CD4-positive, alpha-beta T cell treated with Interleukin-4 for 4 hours (primary cell): ENCODE data around the gene GSS.
"Not testable (repeated sequence)": the region's sequence is repeated elsewhere in the genome, so short reads cannot be mapped to it uniquely, and the experiment has no call there.

Source experiments
- DNase-seq: peaks from one replicate; pipeline ENCODE4 v3.0.0-alpha.2; 2020

GSS gene

DNA sequence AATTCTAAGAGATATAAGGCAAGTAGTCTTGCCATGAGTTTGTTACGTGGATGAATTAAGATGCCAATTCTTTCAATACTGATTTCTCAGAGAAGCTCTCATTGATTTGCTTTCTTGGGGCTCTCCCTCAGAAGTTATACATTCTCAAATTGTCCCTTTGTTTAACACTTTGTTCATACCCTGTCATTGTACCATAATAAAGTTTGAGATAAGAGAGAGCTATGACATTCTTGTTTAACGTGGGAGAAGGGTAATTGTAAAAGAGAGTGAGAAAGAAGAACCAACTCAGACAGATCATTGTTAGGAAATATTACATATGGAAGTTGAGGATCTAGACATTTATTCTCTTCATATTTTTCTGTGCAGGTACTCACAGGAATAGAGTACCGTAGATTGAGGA lies 60.1 kb downstream of the GSS start:
- no peak for DNase-seq

DNA sequence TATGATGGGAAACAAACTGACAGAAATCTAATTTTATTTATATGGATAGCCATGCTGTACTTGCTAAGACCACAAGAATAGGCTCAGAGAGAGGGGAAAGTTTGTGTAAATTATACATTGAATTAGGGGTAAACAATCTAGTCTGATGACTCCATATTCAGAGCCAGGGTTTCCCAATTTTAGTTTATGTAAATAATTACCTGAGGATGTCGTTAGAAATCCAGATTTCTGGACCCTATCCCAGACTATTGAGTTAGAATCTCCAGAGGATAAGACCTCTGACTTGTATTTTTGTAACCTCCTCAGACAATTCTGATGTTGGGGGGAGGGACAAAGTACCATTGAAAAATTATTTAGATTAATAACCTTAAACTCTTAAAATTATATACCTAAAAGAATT lies 60.9 kb downstream of the GSS start:
- DNase-seq = no peak

DNA sequence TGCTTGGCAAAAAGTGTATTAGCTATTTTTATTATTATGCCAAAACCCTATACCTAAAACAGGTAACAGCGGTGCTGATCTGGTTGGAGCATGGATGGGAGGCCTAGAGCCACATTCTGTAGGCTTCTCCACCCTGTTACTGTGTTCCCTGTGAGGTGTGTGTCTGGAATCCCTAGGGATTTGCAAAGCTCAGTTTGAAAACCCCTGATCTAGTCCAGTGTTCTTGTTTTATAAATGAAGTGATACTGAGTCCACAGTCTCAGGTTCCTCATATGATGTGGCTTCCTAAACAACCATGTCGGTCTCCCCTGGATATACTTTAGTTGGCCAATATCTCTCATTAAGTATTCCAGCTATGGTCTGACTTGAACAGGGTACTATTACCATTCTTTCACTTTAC lies 62.9 kb downstream of the GSS start:
- DNase-seq = no peak

DNA sequence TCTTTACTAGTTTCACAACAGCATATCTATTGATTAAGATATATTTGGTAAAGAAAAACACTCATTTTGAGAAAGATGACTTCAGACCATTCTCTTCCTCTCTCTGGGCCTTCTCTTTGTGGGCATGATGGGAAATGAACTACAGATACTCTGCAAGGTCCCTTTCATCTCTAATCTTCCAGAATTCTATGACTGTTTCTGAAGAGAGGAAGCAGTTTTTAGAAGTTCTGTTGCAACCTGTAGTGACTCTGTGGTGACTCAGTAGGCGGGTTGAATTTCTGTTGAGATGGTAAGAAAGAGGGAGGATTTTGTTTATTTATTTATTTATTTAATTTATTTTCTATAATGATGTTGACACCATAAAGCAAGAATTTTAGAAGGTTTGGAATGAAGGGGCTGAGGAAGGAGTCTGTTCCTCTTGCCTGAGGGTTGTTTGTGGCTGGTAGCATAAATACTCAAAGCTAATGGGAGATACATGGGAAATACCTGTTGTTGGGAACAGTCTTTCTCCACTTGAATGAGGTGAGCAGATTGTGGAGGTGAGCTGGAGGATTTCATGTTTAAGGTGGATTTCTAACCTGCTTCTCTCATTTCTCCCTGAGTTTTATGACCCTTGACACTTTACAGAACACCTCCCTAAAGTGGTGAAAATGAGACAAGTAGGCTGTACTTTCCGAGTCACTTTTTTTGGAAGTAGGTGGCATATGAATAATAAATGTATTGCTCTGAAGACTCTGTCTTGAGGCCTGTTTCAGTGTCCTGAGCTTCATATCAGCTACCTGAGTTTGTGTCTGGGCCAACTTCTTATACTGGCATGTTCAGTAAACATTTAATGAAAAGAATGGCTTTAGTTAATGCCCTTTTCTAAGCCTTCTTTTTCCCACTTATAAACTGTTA lies 64.2 kb downstream of the GSS start:
- peak; percentile 35 for DNase-seq

DNA sequence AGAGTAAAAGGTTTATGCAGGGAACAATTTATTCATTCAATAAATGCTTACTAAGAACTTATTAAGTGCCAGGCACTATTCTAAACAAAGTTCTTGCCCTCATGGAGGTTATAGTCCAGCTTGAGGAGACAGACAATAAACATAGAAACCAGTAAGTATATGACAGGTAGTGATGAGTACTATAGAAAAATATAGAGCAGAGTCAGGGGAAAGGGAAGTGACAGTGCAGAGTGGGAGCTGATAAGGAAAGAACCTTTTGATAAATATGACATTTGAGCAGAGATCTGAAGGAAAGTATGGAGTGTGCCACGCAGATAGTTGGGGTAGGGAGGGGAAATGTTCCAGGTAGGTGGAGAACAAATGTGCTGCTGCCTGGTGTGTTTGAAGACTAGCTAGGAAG lies 67.1 kb downstream of the GSS start:
- no peak for DNase-seq

DNA sequence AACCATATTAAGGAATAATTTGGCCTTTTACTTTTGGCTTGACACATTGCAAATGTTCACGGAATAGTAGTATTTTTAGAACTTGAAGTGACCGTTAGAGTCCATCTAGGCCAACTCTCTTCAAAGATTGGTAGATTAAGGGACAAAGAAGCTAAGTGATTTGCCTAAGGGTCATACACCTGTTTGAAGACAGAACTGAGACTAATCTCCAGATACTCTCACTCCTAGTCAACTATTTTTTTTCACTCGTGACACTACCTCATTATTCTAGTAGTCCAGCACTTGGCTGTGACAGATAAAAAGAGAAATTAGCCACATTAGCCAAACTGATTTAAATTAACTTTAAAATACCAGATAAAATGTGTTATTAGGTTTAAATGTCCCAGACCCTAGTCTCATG lies 68.6 kb downstream of the GSS start:
- no peak for DNase-seq

DNA sequence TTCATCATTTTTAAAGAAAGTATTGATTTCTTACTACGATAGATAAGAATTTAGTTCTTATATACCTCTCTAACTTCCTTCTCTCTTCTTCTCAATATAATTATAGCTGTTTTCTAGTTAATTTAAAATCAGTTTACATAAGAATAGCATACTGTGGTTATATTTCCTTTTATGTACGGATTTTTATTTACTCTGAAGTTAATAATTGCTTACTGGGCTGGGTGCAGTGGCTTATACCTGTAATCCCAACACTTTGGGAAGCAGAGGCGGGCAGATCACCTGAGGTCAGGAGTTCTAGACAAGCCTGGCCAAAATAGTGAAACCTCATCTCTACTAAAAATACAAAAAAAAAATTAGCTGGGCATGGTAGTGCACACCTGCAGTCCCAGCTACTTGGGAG lies 69.5 kb downstream of the GSS start:
- no peak for DNase-seq

DNA sequence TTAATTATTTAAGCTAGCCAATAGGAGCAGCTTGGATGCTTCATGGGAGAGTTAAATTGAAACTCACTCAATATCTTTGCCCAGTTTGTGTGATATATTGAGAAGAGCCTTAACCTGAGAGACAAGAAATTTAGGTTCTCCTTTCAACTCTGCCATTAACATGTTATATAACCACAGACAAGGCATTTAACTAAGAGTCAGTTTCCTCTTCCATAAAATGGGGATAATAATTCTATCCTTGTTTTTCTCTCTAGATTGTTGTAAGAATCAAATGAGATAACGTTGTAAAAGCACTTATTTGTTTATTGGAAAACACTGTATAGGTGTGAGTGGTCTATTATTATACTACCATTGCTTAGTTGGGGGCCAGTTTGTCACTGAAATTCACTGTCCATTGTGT lies 71.3 kb downstream of the GSS start:
- no peak for DNase-seq

DNA sequence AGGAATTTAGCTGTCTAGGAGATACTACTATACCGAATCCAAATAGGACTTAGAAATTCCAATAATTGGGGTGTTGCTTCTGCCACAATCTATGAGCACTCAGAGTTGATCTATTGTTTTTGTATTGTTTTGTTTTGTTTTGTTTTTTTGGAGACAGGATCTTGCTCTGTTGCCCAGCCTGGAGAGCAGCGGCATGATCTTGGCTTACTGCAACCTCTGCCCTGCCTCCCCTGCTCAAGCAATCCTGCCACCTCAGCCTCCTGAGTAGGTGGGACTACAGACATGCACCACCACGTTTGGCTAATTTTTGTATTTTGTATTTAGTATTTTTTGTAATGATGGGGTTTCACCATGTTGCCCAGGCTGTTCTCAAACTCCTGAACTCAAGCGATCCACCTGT lies 71.8 kb downstream of the GSS start:
- DNase-seq = no peak

DNA sequence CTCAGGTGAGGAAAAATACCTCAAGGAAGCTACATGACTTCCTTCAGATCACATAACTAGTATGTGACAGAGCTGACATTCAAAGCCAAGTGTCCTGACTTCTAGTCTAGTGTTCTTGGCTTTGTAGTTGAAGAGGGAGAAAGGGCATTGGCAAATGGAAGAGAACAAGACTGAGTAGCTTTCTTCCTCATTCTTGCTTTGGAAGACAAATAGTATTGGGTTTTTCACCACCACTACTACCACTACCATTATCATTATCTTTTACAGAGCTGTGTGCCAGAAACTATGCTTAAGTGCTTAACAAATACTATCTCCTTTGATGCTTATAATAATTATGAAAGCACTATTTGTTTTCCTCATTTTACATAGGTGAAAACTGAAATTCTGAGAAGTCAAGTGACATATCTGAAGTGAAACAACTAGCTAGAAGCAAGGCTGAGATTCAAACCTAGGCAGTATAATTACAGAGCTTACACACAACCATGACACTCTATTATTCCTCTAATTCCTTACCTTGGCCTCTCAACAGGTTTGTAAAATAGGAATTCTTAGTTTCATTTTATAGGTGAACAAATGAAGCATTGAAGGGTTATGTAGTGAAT lies 72.4 kb downstream of the GSS start:
- DNase-seq = no peak

DNA sequence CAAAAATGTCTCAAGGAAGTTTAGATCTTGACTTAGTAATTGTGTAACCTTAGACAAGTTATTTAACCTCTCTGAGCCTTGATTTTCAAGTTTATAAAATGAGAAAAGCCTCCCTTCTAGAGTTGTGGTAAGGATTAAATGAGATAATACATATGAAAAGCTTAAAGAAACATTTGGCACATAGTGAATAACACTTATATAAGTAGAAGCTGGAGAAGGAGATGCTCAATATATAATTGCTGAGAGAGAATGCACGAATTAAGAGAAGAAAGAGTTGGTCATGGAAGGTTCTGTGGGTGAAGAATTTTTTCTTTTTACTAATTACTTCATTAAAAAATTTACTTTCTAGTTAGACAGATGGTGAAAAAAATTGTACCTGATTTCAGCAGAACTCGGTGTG lies 73.9 kb downstream of the GSS start:
- no peak for DNase-seq

DNA sequence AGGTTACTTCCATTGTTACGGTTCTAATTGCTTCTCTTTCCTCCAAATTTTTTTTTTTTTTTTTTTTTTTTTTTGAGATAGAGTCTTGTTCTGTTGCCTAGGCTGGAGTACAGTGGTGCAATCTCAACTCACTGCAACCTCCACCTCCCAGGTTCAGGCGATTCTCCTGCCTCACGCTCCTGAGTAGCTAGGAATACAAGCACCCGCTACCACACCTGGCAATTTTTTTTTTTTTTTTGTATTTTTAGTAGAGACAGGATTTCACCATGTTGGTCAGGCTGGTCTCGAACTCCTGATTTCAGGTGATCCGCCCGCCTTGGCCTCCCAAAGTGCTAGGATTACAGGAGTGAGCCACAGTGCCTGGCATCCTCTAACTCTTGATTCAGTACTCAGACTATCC lies 74.6 kb downstream of the GSS start:
- not testable (repeated sequence) for DNase-seq

DNA sequence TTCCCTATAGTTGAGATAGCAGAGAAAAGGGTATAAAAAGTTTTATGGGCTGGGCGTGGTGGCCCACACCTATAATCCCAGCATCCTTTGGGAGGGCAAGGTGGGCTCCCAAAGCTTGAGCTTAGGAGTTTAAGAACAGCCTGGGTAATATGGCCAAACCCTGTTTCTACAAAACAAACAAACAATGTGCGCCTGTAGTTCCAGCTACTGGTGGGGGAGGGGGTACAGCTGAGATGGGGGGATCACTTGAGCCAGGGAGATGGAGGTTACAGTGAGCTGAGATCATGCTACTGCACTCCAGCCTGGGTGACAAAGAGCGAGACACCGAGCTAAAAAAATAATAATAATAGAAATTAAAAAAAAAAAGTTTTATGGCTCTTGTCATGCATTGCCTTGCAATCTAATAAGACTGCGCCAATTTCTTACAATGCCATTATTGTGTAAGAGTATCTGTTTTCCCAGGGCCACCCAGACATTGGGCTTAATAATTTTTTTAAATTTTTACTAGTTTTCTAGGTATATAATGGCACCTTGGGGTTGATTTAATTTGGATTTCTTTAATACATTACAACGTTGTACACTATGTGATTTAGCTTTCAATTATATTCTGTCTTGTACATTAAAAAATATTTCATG lies 75.3 kb downstream of the GSS start:
- DNase-seq = no peak
